Thyroid gland (tissue), 4 donors: Measurements from ENCODE around the gene HLA-DRB5. TPM values are rescaled to one million over a fixed set of nuclear protein-coding genes. Genes with fewer than 3 reads are reported as not detected.

Source experiments
- DNase-seq, 2 donors: peaks; one replicate each; pipeline ENCODE4 v3.0.0-alpha.2; 2019
- H3K27ac ChIP-seq, 3 donors: fragments of 200-600 bp; sonication (generic); 1 replicate in 2 of 3; 2 replicates in 1 of 3; pipeline ENCODE4 v1.5.1; 2016 to 2019; ENCODE audit warnings: mild to moderate bottlenecking in 1 of 3, moderate library complexity in 1 of 3
- H3K27me3 ChIP-seq: fragments of 200-600 bp; sonication (generic); one replicate; pipeline ENCODE4 v1.5.1; 2019
- H3K36me3 ChIP-seq, 2 donors: fragments of 200-600 bp; sonication (generic); one replicate each; pipeline ENCODE4 v1.5.1; 2016 to 2019
- H3K4me1 ChIP-seq, 2 donors: fragments of 200-600 bp; sonication (generic); one replicate each; pipeline ENCODE4 v1.5.1; 2017 to 2019
- H3K4me3 ChIP-seq, 3 donors: fragments of 200-600 bp; sonication (generic); replicated peaks in 1 of 3; 1 replicate in 2 of 3; 2 replicates in 1 of 3; pipeline ENCODE4 v1.5.1; 2016; ENCODE audit warnings: mild to moderate bottlenecking in 1 of 3
- H3K9me3 ChIP-seq: fragments of 200-600 bp; sonication (generic); one replicate; pipeline ENCODE4 v1.5.1; 2017
- CTCF ChIP-seq, 6 experiments: fragments of 200-600 bp in 3 of 6; fragments of 450-650 bp in 3 of 6; sonication (generic) in 3 of 6; IDR thresholded peaks; one replicate each; pipeline ENCODE4 v1.5.1; 2016 to 2019; ENCODE audit warnings: antibody characterized with exemption in 6 of 6, mild to moderate bottlenecking in 2 of 6, inconsistent platforms in 1 of 6, moderate library complexity in 1 of 6
- POLR2A ChIP-seq, 2 donors: fragments of 450-650 bp; IDR thresholded peaks; one replicate each; pipeline ENCODE4 v1.6.1; 2017; ENCODE audit warnings: antibody characterized with exemption in 2 of 2, mild to moderate bottlenecking in 2 of 2, moderate library complexity in 1 of 2
- WGBS, 2 donors: methylation state at CpG; one replicate each; pipeline ENCODE4 v1.1.5; 2017; 5-methylcytosine and 5-hydroxymethylcytosine counted together
- intact Hi-C: fragments of 100-400 bp; cut with DNase I; formaldehyde crosslinking; loops from one replicate; pipeline ENCODE4 v1.15.1; 2023
- total RNA-seq, 4 donors: library from RNA; depleted of rRNA; stranded (reverse); fragments of >200 nt; gene quantifications; one replicate each; pipeline ENCODE4 v1.2.3, GENCODE V29; 2016

HLA-DRB5 gene
- total RNA-seq, 4 donors from 2014 or later = 1.6 to 25.6 TPM; not detected in 2

GRCh38 chr6:32517654-32518445, 12.2 kb downstream of the HLA-DRB5 start:
- H3K36me3 ChIP-seq = no peaks in the 10 kb centered on the region
- no peak overlapping the region for H3K4me3 ChIP-seq
- WGBS, 2 donors = no CpG with 5 or more reads among the region's 1 CpG
- TF ChIP-seq CTCF (IDR thresholded peaks at IDR 0.05) (no peak), POLR2A (IDR thresholded peaks at IDR 0.05) (no peak)
- no peaks in the 10 kb centered on the region for H3K27me3 ChIP-seq
- no peaks in the 10 kb centered on the region for H3K4me1 ChIP-seq
- H3K27ac ChIP-seq = no peak overlapping the region
- DNase-seq = no peak
- no peaks in the 10 kb centered on the region for H3K9me3 ChIP-seq
- intact Hi-C loops = no loop called here

GRCh38 chr6:32501016-32501415, 29.1 kb downstream of the HLA-DRB5 start:
- TF ChIP-seq CTCF (IDR thresholded peaks at IDR 0.05) = no peak
- DNase-seq = no peak
- Histone ChIP-seq H3K27ac (no peak overlapping the region), H3K27me3 (no peaks in the 10 kb centered on the region), H3K4me3 (no peak overlapping the region), H3K9me3 (no peaks in the 10 kb centered on the region), H3K36me3 (no peaks in the 10 kb centered on the region), H3K4me1 (no peaks in the 10 kb centered on the region)
- intact Hi-C loops = no loop called here
- 26 to 44% methylated on average over 3 of the region's 3 CpGs for WGBS, 2 donors

GRCh38 chr6:32492351-32492750, 37.7 kb downstream of the HLA-DRB5 start:
- no peak overlapping the region for H3K4me3 ChIP-seq
- H3K27ac ChIP-seq = no peak overlapping the region
- H3K27me3 ChIP-seq = no peaks in the 10 kb centered on the region
- intact Hi-C loops = no loop called here
- TF ChIP-seq CTCF (IDR thresholded peaks at IDR 0.05) = no peak
- no peak for TF ChIP-seq POLR2A (IDR thresholded peaks at IDR 0.05)
- no peaks in the 10 kb centered on the region for H3K4me1 ChIP-seq
- DNase-seq = no peak
- H3K36me3 ChIP-seq = no peaks in the 10 kb centered on the region
- H3K9me3 ChIP-seq = no peaks in the 10 kb centered on the region

- no peaks in the 10 kb centered on the region for H3K9me3 ChIP-seq
- H3K36me3 ChIP-seq = no peaks in the 10 kb centered on the region
- no peaks in the 10 kb centered on the region for H3K27me3 ChIP-seq
- 0% methylated on average over 1 of the region's 1 CpG; no CpG with 5 or more reads in 1 of the 2 donors for WGBS, 2 donors
- no peak for DNase-seq
- intact Hi-C loops = no loop called here
- H3K4me3 ChIP-seq = no peak overlapping the region
- H3K4me1 ChIP-seq = no peaks in the 10 kb centered on the region
- no peak overlapping the region for H3K27ac ChIP-seq
- TF ChIP-seq CTCF (IDR thresholded peaks at IDR 0.05) = no peak
- no peak for TF ChIP-seq POLR2A (IDR thresholded peaks at IDR 0.05)
These were observed 38.4 kb downstream of the HLA-DRB5 start for GRCh38 chr6:32491700-32492099.

- no peaks in the 10 kb centered on the region for H3K4me1 ChIP-seq
- 37% methylated on average over 1 of the region's 1 CpG; no CpG with 5 or more reads in 1 of the 2 donors for WGBS, 2 donors
- no peak for TF ChIP-seq POLR2A (IDR thresholded peaks at IDR 0.05)
- H3K4me3 ChIP-seq = no peak overlapping the region
- DNase-seq = no peak
- no peaks in the 10 kb centered on the region for H3K36me3 ChIP-seq
- intact Hi-C loops = no loop called here
- H3K9me3 ChIP-seq = no peaks in the 10 kb centered on the region
- H3K27ac ChIP-seq = no peak overlapping the region
- H3K27me3 ChIP-seq = no peaks in the 10 kb centered on the region
These were observed 42.0 kb downstream of the HLA-DRB5 start for GRCh38 chr6:32488083-32488482.
